Neural progenitor cell (in vitro differentiated cells): Measurements from ENCODE around the gene ALKBH7. TPM values are rescaled to one million over a fixed set of nuclear protein-coding genes. Genes with fewer than 3 reads are reported as not detected.

ENCODE experiments used
- DNase-seq: peaks from one replicate; pipeline ENCODE4 v3.0.0-alpha.2; 2016; ENCODE audit warnings: low spot score
- H2AFZ ChIP-seq: fragments of 200-600 bp; sonication (generic); replicated peaks from 2 replicates; pipeline ENCODE4 v1.6.1; 2016; ENCODE audit warnings: antibody characterized with exemption
- H3F3A ChIP-seq: fragments of 200-600 bp; sonication (generic); 2 replicates; pipeline ENCODE4 v1.6.1; 2016; ENCODE audit warnings: antibody characterized with exemption, low read depth
- H3K27ac ChIP-seq: fragments of 200-600 bp; sonication (generic); 2 replicates; pipeline ENCODE4 v1.5.1; 2016; ENCODE audit warnings: mild to moderate bottlenecking
- H3K27me3 ChIP-seq: fragments of 200-600 bp; sonication (generic); 2 replicates; pipeline ENCODE4 v1.6.1; 2016; ENCODE audit warnings: mild to moderate bottlenecking, moderate library complexity
- H3K36me3 ChIP-seq: fragments of 200-600 bp; sonication (generic); 2 replicates; pipeline ENCODE4 v1.5.1; 2016
- H3K4me1 ChIP-seq: fragments of 200-600 bp; sonication (generic); 2 replicates; pipeline ENCODE4 v1.6.1; 2016; ENCODE audit warnings: mixed run types
- H3K4me2 ChIP-seq: fragments of 200-600 bp; sonication (generic); 2 replicates; pipeline ENCODE4 v1.6.1; 2016
- H3K4me3 ChIP-seq: fragments of 200-600 bp; sonication (generic); 2 replicates; pipeline ENCODE4 v1.5.1; 2016
- H3K79me2 ChIP-seq: fragments of 200-600 bp; sonication (generic); 2 replicates; pipeline ENCODE4 v1.6.1; 2016; ENCODE audit warnings: low read depth
- H3K9ac ChIP-seq: fragments of 200-600 bp; sonication (generic); 2 replicates; pipeline ENCODE4 v1.6.1; 2016
- H3K9me3 ChIP-seq: fragments of 200-600 bp; sonication (generic); 2 replicates; pipeline ENCODE4 v1.5.1; 2016; ENCODE audit warnings: low read depth
- H4K20me1 ChIP-seq: fragments of 200-600 bp; sonication (generic); 2 replicates; pipeline ENCODE4 v1.6.1; 2016; ENCODE audit warnings: low read depth
- H3K27ac Mint-ChIP-seq: 3 replicates; pipeline ENCODE4 v1.8.0; 2021; ENCODE audit warnings: mixed read lengths
- H3K27me3 Mint-ChIP-seq: 2 replicates; pipeline ENCODE4 v1.8.0; 2022; ENCODE audit warnings: low read depth, mild to moderate bottlenecking, inconsistent platforms, moderate library complexity, mixed read lengths; ENCODE audit not compliant: insufficient read depth
- H3K36me3 Mint-ChIP-seq: 3 replicates; pipeline ENCODE4 v1.8.0; 2021; ENCODE audit warnings: mixed read lengths
- H3K4me1 Mint-ChIP-seq: 3 replicates; pipeline ENCODE4 v1.8.0; 2021; ENCODE audit warnings: mixed read lengths
- H3K4me3 Mint-ChIP-seq: 3 replicates; pipeline ENCODE4 v1.8.0; 2021; ENCODE audit warnings: mild to moderate bottlenecking, moderate library complexity, mixed read lengths
- H3K9me3 Mint-ChIP-seq: 3 replicates; pipeline ENCODE4 v1.8.0; 2020; ENCODE audit warnings: mixed read lengths
- CTCF ChIP-seq: fragments of 200-600 bp; sonication (generic); IDR thresholded peaks from 2 replicates; pipeline ENCODE4 v1.5.1; 2017; ENCODE audit warnings: antibody characterized with exemption, mild to moderate bottlenecking
- EZH2 ChIP-seq: fragments of 200-600 bp; sonication (generic); IDR thresholded peaks from 2 replicates; pipeline ENCODE4 v1.6.1; 2017; ENCODE audit warnings: antibody characterized with exemption, mild to moderate bottlenecking, moderate library complexity
- EZH2phosphoT487 ChIP-seq: fragments of 200-600 bp; sonication (generic); IDR thresholded peaks from 2 replicates; pipeline ENCODE4 v1.6.1; 2017; ENCODE audit warnings: antibody characterized with exemption
- total RNA-seq: library from RNA; depleted of rRNA; stranded (reverse); fragments of >200 nt; gene quantifications from 2 replicates; pipeline ENCODE4 v1.2.3, GENCODE V29; 2015; ENCODE audit warnings: low replicate concordance

The ALKBH7 gene
- total RNA-seq, 1 donor from 2014 or later, result 19.7 TPM

- Histone ChIP-seq H3F3A (peaks cover 45% of the 10 kb centered on the region), H3K79me2 (peaks cover 21% of the 10 kb centered on the region), H3K4me1 (no peaks in the 10 kb centered on the region), H3K27ac (no peak overlapping the region), H3K36me3 (no peaks in the 10 kb centered on the region), H3K9ac (no peak overlapping the region), H3K27me3 (no peaks in the 10 kb centered on the region), H3K4me3 (no peak overlapping the region), H2AFZ (no peak overlapping the region), H3K9me3 (no peaks in the 10 kb centered on the region), H3K4me2 (no peak overlapping the region), H4K20me1 (peaks cover 71% of the 10 kb centered on the region)
- TF ChIP-seq CTCF (no peak), EZH2phosphoT487 (no peak), EZH2 (no peak)
- Mint-ChIP-seq H3K27me3 (peaks cover 18% of the 10 kb centered on the region), H3K36me3 (peaks cover 10% of the 10 kb centered on the region), H3K4me3 (no peak overlapping the region), H3K27ac (no peak overlapping the region), H3K9me3 (no peaks in the 10 kb centered on the region), H3K4me1 (no peaks in the 10 kb centered on the region)
- peak; percentile 38 for DNase-seq
These were observed 41.4 kb downstream of the ALKBH7 start for GRCh38 chr19:6413721-6414643.

DNA sequence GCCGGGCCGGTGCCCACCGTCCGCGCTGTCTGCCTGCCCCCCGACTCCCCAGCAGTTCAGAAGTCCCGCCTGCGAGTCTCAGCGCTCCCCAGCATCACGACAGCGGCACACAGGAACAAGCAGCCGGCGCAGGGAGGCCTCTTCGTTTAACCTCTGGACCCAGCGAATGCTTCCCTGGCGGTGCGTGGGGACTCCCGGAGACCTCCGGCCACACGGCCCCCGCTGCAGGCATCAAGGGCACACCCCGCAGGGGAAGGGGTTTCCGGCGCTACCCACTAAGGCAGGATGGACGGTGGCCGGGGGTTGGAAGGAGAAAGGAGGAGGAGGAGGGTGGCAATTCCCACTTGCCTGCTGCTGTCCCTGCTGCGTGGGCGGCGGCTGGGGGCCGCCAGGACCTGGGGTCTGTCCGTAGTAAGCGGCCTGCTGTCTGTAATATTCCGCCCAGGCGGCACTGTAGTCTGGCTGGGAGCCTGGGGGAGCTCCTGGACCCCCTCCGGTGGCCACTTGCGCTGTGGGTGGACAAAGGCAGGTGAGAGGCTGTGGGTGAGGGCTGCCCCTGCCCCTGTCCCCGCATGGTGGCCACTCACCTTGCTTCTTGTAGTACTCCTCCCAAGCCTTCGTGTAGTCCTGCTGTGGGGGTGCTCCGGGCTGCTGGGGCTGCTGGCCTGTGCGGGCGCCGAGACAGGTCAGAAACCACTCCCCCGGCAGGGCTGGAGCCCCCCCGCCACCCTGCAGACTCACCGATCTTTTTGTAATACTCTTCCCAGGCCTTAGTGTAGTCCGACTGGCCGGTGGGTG lies 42.4 kb downstream of the ALKBH7 start:
- Mint-ChIP-seq H3K4me1 (no peaks in the 10 kb centered on the region), H3K27ac (no peak overlapping the region), H3K36me3 (peaks cover 13% of the 10 kb centered on the region), H3K27me3 (peaks cover 18% of the 10 kb centered on the region), H3K4me3 (no peak overlapping the region), H3K9me3 (no peaks in the 10 kb centered on the region)
- Histone ChIP-seq H4K20me1 (peaks cover 81% of the 10 kb centered on the region), H2AFZ (no peak overlapping the region), H3K27me3 (no peaks in the 10 kb centered on the region), H3K4me3 (no peak overlapping the region), H3K4me2 (no peak overlapping the region), H3F3A (peaks cover 45% of the 10 kb centered on the region), H3K9me3 (no peaks in the 10 kb centered on the region), H3K36me3 (no peaks in the 10 kb centered on the region), H3K79me2 (peaks cover 31% of the 10 kb centered on the region), H3K9ac (no peak overlapping the region), H3K4me1 (no peaks in the 10 kb centered on the region), H3K27ac (no peak overlapping the region)
- TF ChIP-seq EZH2phosphoT487 (no peak), CTCF (no peak), EZH2 (no peak)
- no peak for DNase-seq

DNA sequence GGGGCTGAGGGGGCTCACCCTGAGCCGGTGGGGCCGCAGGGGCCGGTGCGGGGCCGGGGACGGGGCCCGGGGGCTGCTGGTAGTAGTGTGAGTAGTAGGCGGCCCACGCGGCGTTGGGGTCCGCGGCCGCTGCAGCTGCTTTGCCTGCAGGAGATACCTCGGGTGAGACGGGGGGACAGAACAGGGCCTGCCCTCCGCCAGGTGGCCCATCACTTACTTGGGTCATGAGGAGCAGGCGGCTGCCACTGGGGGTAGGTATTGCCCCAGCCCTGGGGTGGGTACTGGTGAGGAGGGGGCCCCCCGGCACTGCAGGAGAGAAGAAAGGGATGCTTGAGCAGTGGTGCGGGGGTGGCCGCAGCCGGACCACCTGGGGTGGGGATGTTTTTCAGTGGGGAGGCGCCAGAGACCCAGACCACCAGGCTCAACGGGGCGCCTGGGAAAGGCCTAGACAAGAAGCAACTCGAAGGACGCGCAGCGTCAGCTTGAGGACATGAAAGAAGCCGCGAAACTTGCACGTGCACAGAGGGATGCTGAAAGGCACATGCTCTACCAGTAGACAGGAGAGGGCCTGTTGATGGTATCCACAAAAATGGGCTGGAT lies 43.1 kb downstream of the ALKBH7 start:
- peaks cover 45% of the 10 kb centered on the region for H3F3A ChIP-seq
- H3K4me2 ChIP-seq, result no peak overlapping the region
- TF ChIP-seq CTCF (no peak), EZH2 (no peak), EZH2phosphoT487 (no peak)
- DNase-seq, result no peak
- H3K79me2 ChIP-seq, result peaks cover 38% of the 10 kb centered on the region
- no peaks in the 10 kb centered on the region for H3K36me3 ChIP-seq
- Mint-ChIP-seq H3K9me3 (no peaks in the 10 kb centered on the region), H3K4me1 (peaks cover 2% of the 10 kb centered on the region), H3K36me3 (peaks cover 17% of the 10 kb centered on the region), H3K4me3 (no peak overlapping the region), H3K27ac (no peak overlapping the region), H3K27me3 (peaks cover 17% of the 10 kb centered on the region)
- no peaks in the 10 kb centered on the region for H3K27me3 ChIP-seq
- no peak overlapping the region for H3K9ac ChIP-seq
- no peaks in the 10 kb centered on the region for H3K9me3 ChIP-seq
- H3K4me1 ChIP-seq, result no peaks in the 10 kb centered on the region
- H2AFZ ChIP-seq, result no peak overlapping the region
- H4K20me1 ChIP-seq, result peaks cover 88% of the 10 kb centered on the region
- no peak overlapping the region for H3K4me3 ChIP-seq
- no peak overlapping the region for H3K27ac ChIP-seq
